MM.1S (cell line): ENCODE data around the gene DAB2.

ENCODE experiments used
- DNase-seq: peaks from one replicate; pipeline ENCODE4 v3.0.0-alpha.2; 2015
- H2AFZ ChIP-seq: fragments of 300-600 bp; sonication (generic); 2 replicates; pipeline ENCODE4 v1.6.0; 2016; ENCODE audit warnings: antibody characterized with exemption, low read length
- H3F3A ChIP-seq: fragments of 300-600 bp; sonication (generic); 2 replicates; pipeline ENCODE4 v1.6.1; 2016; ENCODE audit warnings: mild to moderate bottlenecking, antibody characterized with exemption, low read length, moderate library complexity, mixed read lengths; ENCODE audit not compliant: insufficient read depth
- H3K27ac ChIP-seq: fragments of 300-600 bp; sonication (generic); 2 replicates; pipeline ENCODE4 v1.5.1; 2016; ENCODE audit warnings: mild to moderate bottlenecking, low read length
- H3K27me3 ChIP-seq: fragments of 300-600 bp; sonication (generic); replicated peaks from 2 replicates; pipeline ENCODE4 v1.6.0; 2016; ENCODE audit warnings: low read length; ENCODE audit not compliant: insufficient read depth
- H3K36me3 ChIP-seq: fragments of 300-600 bp; sonication (generic); replicated peaks from 2 replicates; pipeline ENCODE4 v1.6.1; 2016; ENCODE audit warnings: mild to moderate bottlenecking, low read length, mixed read lengths; ENCODE audit not compliant: insufficient read depth
- H3K4me1 ChIP-seq: fragments of 300-600 bp; sonication (generic); 2 replicates; pipeline ENCODE4 v1.6.1; 2016; ENCODE audit warnings: low read length, mixed read lengths
- H3K4me2 ChIP-seq: fragments of 300-600 bp; sonication (generic); 2 replicates; pipeline ENCODE4 v1.6.0; 2016; ENCODE audit warnings: low read depth, low read length
- H3K4me3 ChIP-seq: fragments of 300-600 bp; sonication (generic); 2 replicates; pipeline ENCODE4 v1.5.1; 2016; ENCODE audit warnings: low read length, mixed read lengths
- H3K79me2 ChIP-seq: fragments of 300-600 bp; sonication (generic); 2 replicates; pipeline ENCODE4 v1.6.1; 2016; ENCODE audit warnings: mixed run types, low read length, mixed read lengths
- H3K9ac ChIP-seq: fragments of 300-600 bp; sonication (generic); 2 replicates; pipeline ENCODE4 v1.6.1; 2016; ENCODE audit warnings: low read length, mixed read lengths
- H3K9me2 ChIP-seq: fragments of 300-600 bp; sonication (generic); replicated peaks from 2 replicates; pipeline ENCODE4 v1.6.1; 2016; ENCODE audit warnings: mild to moderate bottlenecking, low read length, mixed read lengths; ENCODE audit not compliant: insufficient read depth
- H3K9me3 ChIP-seq: fragments of 300-600 bp; sonication (generic); replicated peaks from 2 replicates; pipeline ENCODE4 v1.6.1; 2016; ENCODE audit warnings: mild to moderate bottlenecking, low read length, mixed read lengths; ENCODE audit not compliant: insufficient read depth
- H4K20me1 ChIP-seq: fragments of 300-600 bp; sonication (generic); 2 replicates; pipeline ENCODE4 v1.6.1; 2016; ENCODE audit warnings: mild to moderate bottlenecking, low read length, moderate library complexity, mixed read lengths; ENCODE audit not compliant: insufficient read depth
- EZH2 ChIP-seq: fragments of 300-600 bp; sonication (generic); optimal IDR thresholded peaks from 2 replicates; pipeline ENCODE3; 2017; ENCODE audit warnings: low read depth, mild to moderate bottlenecking, antibody characterized with exemption, low read length, mixed read lengths
- EZH2phosphoT487 ChIP-seq: fragments of 300-600 bp; sonication (generic); IDR thresholded peaks from 2 replicates; pipeline ENCODE4 v1.6.1; 2018; ENCODE audit warnings: antibody characterized with exemption, low read length
- TF ChIP-seq, protein P1 (sequence below): fragments of 300-600 bp; sonication (generic); IDR thresholded peaks from 2 replicates; pipeline ENCODE4 v1.5.1; 2016; ENCODE audit warnings: antibody characterized with exemption, low read length, mixed read lengths

The DAB2 gene

DNA sequence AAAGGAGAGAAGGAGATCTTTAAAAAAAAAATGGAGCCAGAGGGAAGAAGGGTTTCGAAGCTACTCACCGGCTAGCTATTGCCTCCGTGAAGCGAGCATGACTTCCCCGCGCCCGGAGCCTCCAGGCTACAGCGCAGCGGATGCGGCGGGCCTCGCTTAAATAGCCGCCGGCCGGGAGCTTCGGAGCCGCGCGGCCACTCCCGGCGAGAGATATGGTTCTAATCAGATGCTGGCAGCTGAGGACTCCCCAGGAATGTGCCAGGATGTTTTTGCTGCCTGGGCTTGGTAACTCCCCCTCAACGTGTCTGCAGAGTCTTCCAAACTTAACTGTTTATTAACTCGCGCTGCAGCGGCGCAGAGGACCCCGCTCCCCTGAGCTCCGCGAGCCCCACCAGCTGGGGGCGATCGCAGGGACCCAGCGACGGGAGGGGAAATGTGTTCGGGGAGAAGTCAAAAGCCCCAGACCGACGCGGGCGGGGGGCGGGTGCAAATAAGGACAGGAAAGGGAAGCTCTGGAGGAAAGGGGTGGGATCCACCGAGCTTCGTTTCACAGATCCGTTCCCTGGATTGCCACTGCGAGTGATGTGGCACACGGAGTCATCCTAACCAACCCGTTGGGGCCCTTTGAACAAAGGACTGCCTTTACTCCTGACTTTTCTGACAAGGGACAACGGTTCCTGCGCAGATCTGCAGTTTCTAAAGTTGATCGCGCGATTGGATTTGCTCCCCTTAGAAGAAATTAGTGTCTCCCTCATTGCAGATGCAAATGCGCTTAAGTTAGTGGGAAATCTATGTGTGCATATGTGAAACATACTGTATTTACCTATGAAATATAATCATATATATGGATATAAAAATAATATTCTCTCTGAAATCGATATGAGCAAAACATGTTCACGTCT lies at the start of gene DAB2:
Gene DAB2 (minus strand): TSS at position 245 of the 902 bp plus-strand sequence. CDS start 30,660 bp downstream, outside the sequence.
- Histone ChIP-seq H3K27me3 (no peaks in the 10 kb centered on the region), H2AFZ (peak within 1 kb of the TSS; percentile 93), H3K4me3 (peak within 1 kb of the TSS; percentile 78), H3K9ac (peak within 1 kb of the TSS; percentile 48; the same call in 1 of the 2 replicates), H3K79me2 (no peaks in the 10 kb centered on the region), H3K4me2 (peak within 1 kb of the TSS; percentile 88), H3F3A (0 out of 2 replicates have a peak, but pooled peaks cover 3% of the 10 kb centered on the region), H3K36me3 (no peaks in the 10 kb centered on the region), H3K9me3 (no peaks in the 10 kb centered on the region), H3K9me2 (no peaks in the 10 kb centered on the region), H4K20me1 (no peaks in the 10 kb centered on the region), H3K4me1 (no peaks in the 10 kb centered on the region), H3K27ac (no peak within 1 kb of the TSS)
- no peak for TF ChIP-seq EZH2
- TF ChIP-seq EZH2phosphoT487: no peak
- TF ChIP-seq, protein P1, sequence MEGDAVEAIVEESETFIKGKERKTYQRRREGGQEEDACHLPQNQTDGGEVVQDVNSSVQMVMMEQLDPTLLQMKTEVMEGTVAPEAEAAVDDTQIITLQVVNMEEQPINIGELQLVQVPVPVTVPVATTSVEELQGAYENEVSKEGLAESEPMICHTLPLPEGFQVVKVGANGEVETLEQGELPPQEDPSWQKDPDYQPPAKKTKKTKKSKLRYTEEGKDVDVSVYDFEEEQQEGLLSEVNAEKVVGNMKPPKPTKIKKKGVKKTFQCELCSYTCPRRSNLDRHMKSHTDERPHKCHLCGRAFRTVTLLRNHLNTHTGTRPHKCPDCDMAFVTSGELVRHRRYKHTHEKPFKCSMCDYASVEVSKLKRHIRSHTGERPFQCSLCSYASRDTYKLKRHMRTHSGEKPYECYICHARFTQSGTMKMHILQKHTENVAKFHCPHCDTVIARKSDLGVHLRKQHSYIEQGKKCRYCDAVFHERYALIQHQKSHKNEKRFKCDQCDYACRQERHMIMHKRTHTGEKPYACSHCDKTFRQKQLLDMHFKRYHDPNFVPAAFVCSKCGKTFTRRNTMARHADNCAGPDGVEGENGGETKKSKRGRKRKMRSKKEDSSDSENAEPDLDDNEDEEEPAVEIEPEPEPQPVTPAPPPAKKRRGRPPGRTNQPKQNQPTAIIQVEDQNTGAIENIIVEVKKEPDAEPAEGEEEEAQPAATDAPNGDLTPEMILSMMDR: peak; percentile 85
- peak; percentile 80 for DNase-seq

DNA sequence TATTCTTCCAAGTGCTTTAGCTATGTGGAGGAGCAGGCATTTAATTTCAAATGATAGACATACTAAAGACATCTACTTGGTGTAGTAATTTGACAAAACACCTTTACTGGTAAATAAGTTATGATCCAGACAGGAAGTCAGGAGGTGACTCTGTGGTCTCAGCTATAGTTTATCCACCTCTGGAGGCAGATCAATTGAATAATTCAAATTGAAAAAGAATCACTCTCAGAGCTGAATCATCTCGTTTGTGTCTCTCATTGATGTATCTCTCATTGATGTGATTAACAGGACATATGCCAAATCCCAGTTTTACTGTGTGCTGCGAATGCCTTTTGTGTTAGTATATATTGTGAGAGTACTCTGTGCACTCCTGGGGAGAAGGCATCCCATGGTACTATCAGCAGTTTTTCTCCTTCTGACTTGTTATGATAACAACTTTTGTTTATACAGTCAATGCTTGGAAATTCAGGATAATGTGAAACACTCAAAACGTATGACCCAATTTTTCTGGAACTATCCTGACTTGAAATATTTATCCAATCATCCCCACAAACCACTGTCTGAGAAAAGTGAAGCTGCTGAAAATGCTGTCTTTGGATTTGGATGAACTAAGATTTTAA lies 48.5 kb upstream of the DAB2 start:
- Histone ChIP-seq H3F3A (no peaks in the 10 kb centered on the region), H3K9me3 (no peaks in the 10 kb centered on the region), H3K9me2 (no peaks in the 10 kb centered on the region), H2AFZ (no peak overlapping the region), H3K9ac (no peak overlapping the region), H3K27ac (no peak overlapping the region), H3K4me2 (no peak overlapping the region), H4K20me1 (no peaks in the 10 kb centered on the region), H3K27me3 (no peaks in the 10 kb centered on the region), H3K79me2 (no peaks in the 10 kb centered on the region), H3K36me3 (no peaks in the 10 kb centered on the region), H3K4me1 (no peaks in the 10 kb centered on the region), H3K4me3 (no peak overlapping the region)
- TF ChIP-seq EZH2 (no peak), EZH2phosphoT487 (no peak)
- TF ChIP-seq, protein P1: no peak
- no peak for DNase-seq

DNA sequence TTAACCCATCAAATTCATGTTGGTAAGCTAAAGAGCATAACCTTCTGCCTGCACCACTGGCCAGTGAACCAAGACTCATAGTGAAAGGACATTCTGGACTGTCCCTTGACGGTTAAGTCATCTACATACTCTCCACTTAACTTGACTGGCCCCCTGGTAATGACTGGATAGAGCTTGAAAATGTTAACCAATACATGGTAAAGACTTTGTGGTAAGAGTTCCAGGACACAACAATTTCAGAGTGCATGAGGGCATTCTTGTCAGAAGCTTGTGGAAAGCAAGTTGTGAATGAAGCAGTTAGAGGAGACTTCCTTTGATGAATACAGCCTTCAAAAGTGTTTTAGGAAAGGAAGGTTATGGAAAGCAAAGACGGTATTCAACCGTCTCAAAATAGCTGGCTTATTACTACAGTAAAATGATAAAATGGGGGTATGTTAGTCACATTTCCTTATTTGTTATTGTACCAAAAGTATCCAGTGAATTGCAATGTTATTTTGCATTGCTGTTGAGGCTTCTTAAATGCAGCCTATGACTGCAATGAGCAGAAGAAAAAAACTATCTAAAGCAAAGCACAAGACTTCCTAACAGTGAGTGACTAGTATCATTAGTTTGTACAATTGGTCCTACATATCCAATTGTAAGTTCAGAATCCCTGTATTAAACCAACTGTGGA lies 47.2 kb upstream of the DAB2 start:
- no peak for DNase-seq
- H3K4me1 ChIP-seq: no peaks in the 10 kb centered on the region
- H3K27ac ChIP-seq: no peak overlapping the region
- no peak overlapping the region for H3K4me2 ChIP-seq
- no peaks in the 10 kb centered on the region for H3K36me3 ChIP-seq
- H3K9ac ChIP-seq: no peak overlapping the region
- no peaks in the 10 kb centered on the region for H3F3A ChIP-seq
- no peak overlapping the region for H3K4me3 ChIP-seq
- H3K9me2 ChIP-seq: no peaks in the 10 kb centered on the region
- H2AFZ ChIP-seq: no peak overlapping the region
- H3K9me3 ChIP-seq: no peaks in the 10 kb centered on the region
- no peaks in the 10 kb centered on the region for H3K79me2 ChIP-seq
- no peak for TF ChIP-seq EZH2
- TF ChIP-seq, protein P1: no peak
- TF ChIP-seq EZH2phosphoT487: no peak
- no peaks in the 10 kb centered on the region for H3K27me3 ChIP-seq
- no peaks in the 10 kb centered on the region for H4K20me1 ChIP-seq
